ENCODE data around the gene C1QTNF3. TPM values are rescaled to one million over a fixed set of nuclear protein-coding genes. Genes with fewer than 3 reads are reported as not detected.

C1QTNF3 gene
- total RNA-seq, 1 donor = 3.6 TPM

GRCh38 chr5:34003941-34004340 lies 39.1 kb downstream of the C1QTNF3 start:
- H3K4me1 ChIP-seq (ENCODE audit: insufficient read depth, low read length) = peaks cover 11% of the 10 kb centered on the region
- no peak overlapping the region for H3K4me3 ChIP-seq (ENCODE audit: low read length)
- H3K9me3 ChIP-seq (ENCODE audit: low read depth, low read length) = no peaks in the 10 kb centered on the region
- no peaks in the 10 kb centered on the region for H3K27me3 ChIP-seq (ENCODE audit: insufficient read depth, low read length)

- no peaks in the 10 kb centered on the region for H3K9me3 ChIP-seq (ENCODE audit: low read depth, low read length)
- no peaks in the 10 kb centered on the region for H3K27me3 ChIP-seq (ENCODE audit: insufficient read depth, low read length)
- H3K4me1 ChIP-seq (ENCODE audit: insufficient read depth, low read length) = peaks cover 8% of the 10 kb centered on the region
- no peak overlapping the region for H3K4me3 ChIP-seq (ENCODE audit: low read length)
Measured at GRCh38 chr5:34002629-34003328, 40.2 kb downstream of the C1QTNF3 start.

- H3K4me1 ChIP-seq (ENCODE audit: insufficient read depth, low read length) = no peaks in the 10 kb centered on the region
- H3K4me3 ChIP-seq (ENCODE audit: low read length) = no peak overlapping the region
Measured at GRCh38 chr5:34001241-34001841, 41.7 kb downstream of the C1QTNF3 start.

GRCh38 chr5:33999978-34000377 lies 43.0 kb downstream of the C1QTNF3 start:
- no peaks in the 10 kb centered on the region for H3K4me1 ChIP-seq (ENCODE audit: insufficient read depth, low read length)
- no peaks in the 10 kb centered on the region for H3K9me3 ChIP-seq (ENCODE audit: low read depth, low read length)
- H3K27me3 ChIP-seq (ENCODE audit: insufficient read depth, low read length) = no peaks in the 10 kb centered on the region
- no peak overlapping the region for H3K4me3 ChIP-seq (ENCODE audit: low read length)

More at GRCh38 chr5:34001241-34001841, 41.7 kb downstream of the C1QTNF3 start:
- Histone ChIP-seq H3K9me3 (ENCODE audit: low read depth, low read length) (no peaks in the 10 kb centered on the region), H3K27me3 (ENCODE audit: insufficient read depth, low read length) (no peaks in the 10 kb centered on the region)

GRCh38 chr5:33997331-33997983 lies 45.6 kb downstream of the C1QTNF3 start:
- Histone ChIP-seq H3K4me3 (ENCODE audit: low read length) (no peak overlapping the region), H3K4me1 (ENCODE audit: insufficient read depth, low read length) (no peaks in the 10 kb centered on the region), H3K9me3 (ENCODE audit: low read depth, low read length) (no peaks in the 10 kb centered on the region), H3K27me3 (ENCODE audit: insufficient read depth, low read length) (no peaks in the 10 kb centered on the region)

- H3K9me3 ChIP-seq (ENCODE audit: low read depth, low read length) = no peaks in the 10 kb centered on the region
- no peaks in the 10 kb centered on the region for H3K27me3 ChIP-seq (ENCODE audit: insufficient read depth, low read length)
- H3K4me3 ChIP-seq (ENCODE audit: low read length) = no peak overlapping the region
- H3K4me1 ChIP-seq (ENCODE audit: insufficient read depth, low read length) = no peaks in the 10 kb centered on the region
Measured at GRCh38 chr5:33995865-33996264, 47.1 kb downstream of the C1QTNF3 start.

- H3K4me1 ChIP-seq (ENCODE audit: insufficient read depth, low read length) = no peaks in the 10 kb centered on the region
- no peaks in the 10 kb centered on the region for H3K27me3 ChIP-seq (ENCODE audit: insufficient read depth, low read length)
- no peaks in the 10 kb centered on the region for H3K9me3 ChIP-seq (ENCODE audit: low read depth, low read length)
- H3K4me3 ChIP-seq (ENCODE audit: low read length) = no peak overlapping the region
Measured at GRCh38 chr5:33994845-33995244, 48.2 kb downstream of the C1QTNF3 start.

GRCh38 chr5:33992864-33993263 lies 50.1 kb downstream of the C1QTNF3 start:
- no peak overlapping the region for H3K4me3 ChIP-seq (ENCODE audit: low read length)
- no peaks in the 10 kb centered on the region for H3K27me3 ChIP-seq (ENCODE audit: insufficient read depth, low read length)
- H3K4me1 ChIP-seq (ENCODE audit: insufficient read depth, low read length) = no peaks in the 10 kb centered on the region

GRCh38 chr5:33985447-33985846 lies 57.6 kb downstream of the C1QTNF3 start:
- Histone ChIP-seq H3K4me3 (ENCODE audit: low read length) (no peak overlapping the region), H3K9me3 (ENCODE audit: low read depth, low read length) (peaks cover 11% of the 10 kb centered on the region), H3K27me3 (ENCODE audit: insufficient read depth, low read length) (no peaks in the 10 kb centered on the region), H3K4me1 (ENCODE audit: insufficient read depth, low read length) (no peaks in the 10 kb centered on the region)

More at GRCh38 chr5:33992864-33993263, 50.1 kb downstream of the C1QTNF3 start:
- H3K9me3 ChIP-seq (ENCODE audit: low read depth, low read length) = no peaks in the 10 kb centered on the region

GRCh38 chr5:33984671-33985124 lies 58.3 kb downstream of the C1QTNF3 start, which contains the start of gene SLC45A2:
TSS of gene SLC45A2 (minus strand) at chr5:33984693. CDS start at chr5:33984583, 110 bp downstream.
- Histone ChIP-seq H3K9me3 (ENCODE audit: low read depth, low read length) (peaks cover 11% of the 10 kb centered on the region), H3K4me1 (ENCODE audit: insufficient read depth, low read length) (no peaks in the 10 kb centered on the region), H3K4me3 (ENCODE audit: low read length) (no peak within 1 kb of the TSS), H3K27me3 (ENCODE audit: insufficient read depth, low read length) (no peaks in the 10 kb centered on the region)

- Histone ChIP-seq H3K4me1 (ENCODE audit: insufficient read depth, low read length) (no peaks in the 10 kb centered on the region), H3K27me3 (ENCODE audit: insufficient read depth, low read length) (no peaks in the 10 kb centered on the region), H3K4me3 (ENCODE audit: low read length) (no peak overlapping the region), H3K9me3 (ENCODE audit: low read depth, low read length) (peaks cover 11% of the 10 kb centered on the region)
Measured at GRCh38 chr5:33984178-33984577, 58.8 kb downstream of the C1QTNF3 start.

- Histone ChIP-seq H3K4me1 (ENCODE audit: insufficient read depth, low read length) (no peaks in the 10 kb centered on the region), H3K4me3 (ENCODE audit: low read length) (no peak overlapping the region), H3K27me3 (ENCODE audit: insufficient read depth, low read length) (no peaks in the 10 kb centered on the region), H3K9me3 (ENCODE audit: low read depth, low read length) (peaks cover 11% of the 10 kb centered on the region)
Measured at GRCh38 chr5:33981408-33982162, 61.4 kb downstream of the C1QTNF3 start.

GRCh38 chr5:33980030-33980429 lies 63.0 kb downstream of the C1QTNF3 start:
- Histone ChIP-seq H3K27me3 (ENCODE audit: insufficient read depth, low read length) (no peaks in the 10 kb centered on the region), H3K4me3 (ENCODE audit: low read length) (no peak overlapping the region), H3K9me3 (ENCODE audit: low read depth, low read length) (peaks cover 3% of the 10 kb centered on the region), H3K4me1 (ENCODE audit: insufficient read depth, low read length) (no peaks in the 10 kb centered on the region)

GRCh38 chr5:33978306-33978705 lies 64.7 kb downstream of the C1QTNF3 start:
- Histone ChIP-seq H3K27me3 (ENCODE audit: insufficient read depth, low read length) (no peaks in the 10 kb centered on the region), H3K4me3 (ENCODE audit: low read length) (no peak overlapping the region), H3K4me1 (ENCODE audit: insufficient read depth, low read length) (no peaks in the 10 kb centered on the region), H3K9me3 (ENCODE audit: low read depth, low read length) (no peaks in the 10 kb centered on the region)

- Histone ChIP-seq H3K9me3 (ENCODE audit: low read depth, low read length) (no peaks in the 10 kb centered on the region), H3K27me3 (ENCODE audit: insufficient read depth, low read length) (no peaks in the 10 kb centered on the region), H3K4me3 (ENCODE audit: low read length) (no peak overlapping the region), H3K4me1 (ENCODE audit: insufficient read depth, low read length) (no peaks in the 10 kb centered on the region)
Measured at GRCh38 chr5:33976307-33976706, 66.7 kb downstream of the C1QTNF3 start.

Measured in mononuclear cell (primary cell).